ENCODE results near the gene GLTP. TPM values are rescaled to one million over a fixed set of nuclear protein-coding genes. Genes with fewer than 3 reads are reported as not detected.
"Not testable (repeated sequence)": the region's sequence is repeated elsewhere in the genome, so short reads cannot be mapped to it uniquely, and the experiment has no call there.

Gene GLTP
- total RNA-seq, 1 donor from 2014 or later, result 210 TPM

DNA sequence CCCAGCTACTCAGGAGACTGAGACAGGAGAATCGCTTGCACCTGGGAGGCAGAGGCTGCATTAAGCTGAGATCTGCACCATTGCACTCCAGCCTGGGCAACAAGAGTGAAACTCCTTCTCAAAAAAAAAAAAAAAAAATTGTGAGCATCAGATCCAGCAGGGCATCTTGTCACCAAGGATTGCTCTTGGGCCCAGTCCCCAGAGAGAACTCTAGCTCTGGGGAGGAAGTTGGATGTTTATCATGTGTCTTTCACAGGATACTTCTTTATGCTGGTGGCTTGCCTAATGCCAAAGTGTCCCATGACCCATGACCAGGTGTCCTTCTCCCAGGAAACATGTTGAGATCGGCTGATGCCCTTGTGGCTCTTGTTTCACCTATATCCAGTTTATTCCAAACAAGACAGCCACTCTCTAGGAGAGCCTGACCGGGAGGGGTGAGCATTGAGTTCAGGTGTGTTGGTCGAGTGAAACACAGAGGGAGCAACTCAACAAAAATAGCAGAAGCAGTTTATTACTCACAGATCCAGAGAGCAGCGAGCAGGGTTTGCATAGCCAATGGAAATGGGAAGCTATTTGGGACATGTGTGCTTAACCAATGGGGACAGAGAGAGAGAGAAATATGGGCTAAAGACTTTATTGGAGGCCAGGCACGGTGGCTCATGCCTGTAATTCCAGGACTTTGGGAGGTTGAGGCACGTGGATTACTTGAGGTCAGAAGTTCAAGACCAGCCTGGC is 13.1 kb upstream of the GLTP start:
- H3K36me3 ChIP-seq (ENCODE audit: control insufficient read depth, insufficient read depth, low read length), result no peaks in the 10 kb centered on the region
- TF ChIP-seq, protein P1, sequence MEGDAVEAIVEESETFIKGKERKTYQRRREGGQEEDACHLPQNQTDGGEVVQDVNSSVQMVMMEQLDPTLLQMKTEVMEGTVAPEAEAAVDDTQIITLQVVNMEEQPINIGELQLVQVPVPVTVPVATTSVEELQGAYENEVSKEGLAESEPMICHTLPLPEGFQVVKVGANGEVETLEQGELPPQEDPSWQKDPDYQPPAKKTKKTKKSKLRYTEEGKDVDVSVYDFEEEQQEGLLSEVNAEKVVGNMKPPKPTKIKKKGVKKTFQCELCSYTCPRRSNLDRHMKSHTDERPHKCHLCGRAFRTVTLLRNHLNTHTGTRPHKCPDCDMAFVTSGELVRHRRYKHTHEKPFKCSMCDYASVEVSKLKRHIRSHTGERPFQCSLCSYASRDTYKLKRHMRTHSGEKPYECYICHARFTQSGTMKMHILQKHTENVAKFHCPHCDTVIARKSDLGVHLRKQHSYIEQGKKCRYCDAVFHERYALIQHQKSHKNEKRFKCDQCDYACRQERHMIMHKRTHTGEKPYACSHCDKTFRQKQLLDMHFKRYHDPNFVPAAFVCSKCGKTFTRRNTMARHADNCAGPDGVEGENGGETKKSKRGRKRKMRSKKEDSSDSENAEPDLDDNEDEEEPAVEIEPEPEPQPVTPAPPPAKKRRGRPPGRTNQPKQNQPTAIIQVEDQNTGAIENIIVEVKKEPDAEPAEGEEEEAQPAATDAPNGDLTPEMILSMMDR (IDR thresholded peaks at IDR 0.05; ENCODE audit: insufficient read depth, low read length, severe bottlenecking), result no peak
- no peaks in the 10 kb centered on the region for H3K27me3 ChIP-seq (ENCODE audit: control insufficient read depth, insufficient read depth, low read length)
- H3K4me3 ChIP-seq (ENCODE audit: low read depth, low read length), result no peak overlapping the region
- no peak for DNase-seq (ENCODE audit: low read depth)
- no peak for FAIRE-seq

DNA sequence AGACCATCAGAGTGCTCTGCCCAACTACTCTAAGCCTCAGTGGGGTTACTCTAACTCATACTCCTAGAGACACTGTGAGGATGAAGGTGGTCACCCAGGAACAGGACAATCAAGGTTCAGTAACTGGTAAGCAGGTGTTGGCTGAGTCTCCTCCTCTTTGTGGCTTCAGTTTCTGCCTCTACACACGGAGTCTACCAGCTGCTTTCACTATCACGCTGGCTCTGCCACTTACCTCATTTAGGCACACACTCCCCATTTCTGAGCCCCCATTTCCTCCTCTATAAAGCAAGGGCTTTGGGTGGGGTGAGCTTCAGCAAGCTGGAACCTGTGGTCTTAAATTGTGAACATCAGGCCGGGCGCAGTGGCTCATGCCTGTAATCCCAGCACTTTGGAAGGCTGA is 12.4 kb upstream of the GLTP start:
- TF ChIP-seq, protein P1 (IDR thresholded peaks at IDR 0.05; ENCODE audit: insufficient read depth, low read length, severe bottlenecking), result no peak
- no peak for FAIRE-seq
- no peak overlapping the region for H3K4me3 ChIP-seq (ENCODE audit: low read depth, low read length)
- H3K36me3 ChIP-seq (ENCODE audit: control insufficient read depth, insufficient read depth, low read length), result no peaks in the 10 kb centered on the region
- H3K27me3 ChIP-seq (ENCODE audit: control insufficient read depth, insufficient read depth, low read length), result no peaks in the 10 kb centered on the region
- no peak for DNase-seq (ENCODE audit: low read depth)

DNA sequence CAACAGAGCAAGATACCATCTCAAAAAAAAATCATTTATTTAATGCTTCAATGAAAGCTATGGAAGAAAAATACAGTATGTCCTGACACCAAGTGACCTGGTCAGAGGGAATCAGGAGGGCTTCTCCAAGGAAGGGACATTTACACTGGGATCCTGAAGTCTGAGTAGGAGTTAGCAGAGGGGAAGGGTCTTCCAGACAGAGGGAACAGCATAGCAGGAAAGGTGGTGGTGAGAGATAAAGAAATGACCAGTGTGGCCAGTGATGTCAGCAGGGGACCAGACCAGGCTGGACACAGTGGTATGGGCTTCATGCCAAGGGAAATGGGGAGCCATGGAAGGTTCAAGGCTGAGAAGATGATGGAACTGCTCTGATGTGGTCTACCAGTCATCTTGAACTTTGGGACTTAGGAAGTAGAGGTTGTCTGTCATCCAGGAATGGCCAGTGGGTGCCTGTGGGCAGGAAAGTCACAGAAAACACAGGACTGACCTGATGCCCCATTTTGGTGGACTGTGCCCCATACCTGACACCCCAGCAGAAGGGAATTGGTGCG is 11.9 kb upstream of the GLTP start:
- DNase-seq (ENCODE audit: low read depth) (no peak), FAIRE-seq (no peak)
- H3K27me3 ChIP-seq (ENCODE audit: control insufficient read depth, insufficient read depth, low read length), result no peaks in the 10 kb centered on the region
- H3K4me3 ChIP-seq (ENCODE audit: low read depth, low read length), result no peak overlapping the region
- no peaks in the 10 kb centered on the region for H3K36me3 ChIP-seq (ENCODE audit: control insufficient read depth, insufficient read depth, low read length)
- TF ChIP-seq, protein P1 (IDR thresholded peaks at IDR 0.05; ENCODE audit: insufficient read depth, low read length, severe bottlenecking), result no peak

DNA sequence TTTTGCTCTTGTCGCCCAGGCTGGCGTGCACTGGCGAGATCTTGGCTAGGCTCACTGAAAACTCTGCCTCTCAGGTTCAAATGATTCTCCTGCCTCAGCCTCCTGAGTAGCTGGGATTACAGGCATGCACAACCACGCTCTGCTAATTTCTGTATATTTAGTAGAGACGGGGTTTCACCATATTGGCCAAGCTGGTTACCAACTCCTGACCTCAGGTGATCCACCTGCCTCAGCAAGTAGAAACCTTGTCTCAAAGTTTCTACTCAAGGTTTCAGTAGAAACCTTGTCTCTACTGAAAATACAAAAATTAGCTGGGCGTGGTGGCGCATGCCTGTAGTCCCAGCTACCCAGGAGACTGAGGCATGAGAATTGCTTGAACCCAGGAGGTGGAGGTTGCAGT is 11.4 kb upstream of the GLTP start:
- FAIRE-seq; DNase-seq (ENCODE audit: low read depth); H3K4me3 ChIP-seq (ENCODE audit: low read depth, low read length); H3K36me3 ChIP-seq (ENCODE audit: control insufficient read depth, insufficient read depth, low read length); H3K27me3 ChIP-seq (ENCODE audit: control insufficient read depth, insufficient read depth, low read length): not testable (repeated sequence)

DNA sequence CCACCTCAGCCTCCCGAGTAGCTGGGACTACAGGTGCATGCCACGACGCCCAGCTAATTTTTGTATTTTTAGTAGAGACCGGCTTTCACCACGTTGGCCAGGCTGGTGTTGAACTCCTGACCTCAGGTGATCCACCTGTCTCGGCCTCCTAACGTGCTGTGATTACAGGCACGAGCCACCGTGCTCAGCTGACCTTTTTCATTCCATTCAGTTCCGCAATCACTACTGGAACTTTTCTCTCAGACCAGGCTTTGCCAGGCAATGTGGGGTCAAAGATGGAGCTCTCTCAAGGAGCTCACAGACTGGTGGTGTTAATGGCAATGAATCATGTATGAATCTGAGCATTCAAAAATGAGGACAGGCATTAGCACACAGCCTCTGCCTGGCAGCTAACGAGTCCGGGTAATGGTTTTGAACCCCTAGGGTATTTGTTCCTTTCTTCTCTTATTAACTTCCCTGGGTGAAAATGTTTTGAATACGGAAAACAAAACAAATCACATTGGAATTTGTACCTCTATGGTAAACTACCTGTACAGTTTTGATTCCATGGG is 10.4 kb upstream of the GLTP start:
- H3K27me3 ChIP-seq (ENCODE audit: control insufficient read depth, insufficient read depth, low read length), result no peaks in the 10 kb centered on the region
- DNase-seq (ENCODE audit: low read depth), result no peak
- H3K4me3 ChIP-seq (ENCODE audit: low read depth, low read length), result no peak overlapping the region
- TF ChIP-seq, protein P1 (IDR thresholded peaks at IDR 0.05; ENCODE audit: insufficient read depth, low read length, severe bottlenecking), result no peak
- H3K36me3 ChIP-seq (ENCODE audit: control insufficient read depth, insufficient read depth, low read length), result no peaks in the 10 kb centered on the region
- no peak for FAIRE-seq

DNA sequence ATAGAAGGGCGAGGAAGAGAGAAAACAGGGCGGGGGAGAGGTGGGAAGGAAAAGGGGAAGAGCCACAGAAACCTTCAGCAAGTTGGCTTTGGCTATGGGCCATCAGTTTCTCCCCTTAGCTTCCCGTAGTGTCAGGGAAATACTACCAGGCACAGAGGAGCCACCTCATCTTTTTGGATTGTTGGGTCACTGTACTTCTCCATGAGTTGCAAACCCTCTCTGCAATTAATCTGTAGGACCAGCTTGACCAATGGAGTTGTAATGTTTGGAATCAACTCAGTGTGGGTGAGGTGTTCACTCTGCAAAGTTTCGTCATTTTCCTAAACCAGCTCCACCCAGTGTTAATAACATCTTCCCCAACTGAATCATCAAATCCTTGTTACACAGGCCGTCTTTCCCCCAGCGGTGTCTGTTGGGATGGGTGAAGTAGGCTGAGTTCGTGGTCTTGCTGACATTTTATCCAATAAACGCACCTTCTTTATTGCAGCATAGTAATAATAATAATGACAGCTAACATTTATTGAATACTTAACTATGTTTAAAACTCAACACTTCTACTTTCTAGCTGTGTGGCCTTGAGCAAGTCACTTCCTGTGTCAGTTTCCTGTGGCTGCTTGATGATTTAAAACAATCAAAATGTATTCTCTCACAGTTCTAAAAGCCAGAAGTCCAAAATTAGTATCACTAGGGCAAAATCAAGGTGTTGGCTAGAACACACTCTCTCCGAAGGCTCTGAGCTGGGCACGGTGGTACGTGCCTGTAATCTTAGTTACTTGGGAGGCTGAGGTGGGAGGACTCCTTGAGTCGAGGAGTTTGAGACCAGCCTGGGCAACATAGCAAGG is 8.1 kb upstream of the GLTP start:
- DNase-seq (ENCODE audit: low read depth) (peak; percentile 99), FAIRE-seq (no peak)
- TF ChIP-seq, protein P1 (IDR thresholded peaks at IDR 0.05; ENCODE audit: insufficient read depth, low read length, severe bottlenecking), result peak; percentile 5
- no peaks in the 10 kb centered on the region for H3K36me3 ChIP-seq (ENCODE audit: control insufficient read depth, insufficient read depth, low read length)
- H3K27me3 ChIP-seq (ENCODE audit: control insufficient read depth, insufficient read depth, low read length), result no peaks in the 10 kb centered on the region
- no peak overlapping the region for H3K4me3 ChIP-seq (ENCODE audit: low read depth, low read length)

Measured in bronchial epithelial cell (primary cell).